Lower lobe of right lung (tissue), 2 donors: Measurements from ENCODE around the gene MMP17. TPM values are rescaled to one million over a fixed set of nuclear protein-coding genes. Genes with fewer than 3 reads are reported as not detected.
A peak's percentile ranks its signal among the peaks of the same experiment; 100 is the strongest.

Experiments
- ATAC-seq, 2 donors: fragments of 200-7000 bp; cut with Tn5 transposase; one replicate each; pipeline ENCODE4 v1.9.1; 2020 to 2022; ENCODE audit warnings: mild to moderate bottlenecking in 2 of 2, moderate library complexity in 2 of 2
- DNase-seq: peaks from one replicate; pipeline ENCODE4 v3.0.0-alpha.2; 2020
- H3K27ac ChIP-seq: fragments of 200-600 bp; one replicate; pipeline ENCODE4 v1.8.0; 2022
- H3K27me3 ChIP-seq: fragments of 200-600 bp; one replicate; pipeline ENCODE4 v1.8.0; 2022; ENCODE audit warnings: low read depth
- H3K36me3 ChIP-seq: fragments of 200-600 bp; one replicate; pipeline ENCODE4 v1.8.0; 2022; ENCODE audit warnings: mild to moderate bottlenecking
- H3K4me1 ChIP-seq: fragments of 200-600 bp; one replicate; pipeline ENCODE4 v1.8.0; 2022
- H3K4me3 ChIP-seq: fragments of 200-600 bp; one replicate; pipeline ENCODE4 v1.8.0; 2022; ENCODE audit warnings: mild to moderate bottlenecking
- H3K9me3 ChIP-seq: fragments of 200-600 bp; one replicate; pipeline ENCODE4 v1.8.0; 2022
- intact Hi-C: fragments of 100-400 bp; cut with DNase I; formaldehyde crosslinking; loops from one replicate; pipeline ENCODE4 v1.11.0; 2022
- total RNA-seq: library from RNA; stranded (reverse); fragmentation: NEBNext Ultra II Directional; extraction: Animal tissue kit (Norgen Biotek cat#: 25700); gene quantifications from one replicate; pipeline ENCODE4 v1.2.1, GENCODE V29; 2021
- TF ChIP-seq, protein P1 (sequence below): fragments of 200-600 bp; IDR thresholded peaks from one replicate; pipeline ENCODE4 v1.8.0; 2022; ENCODE audit warnings: antibody characterized with exemption, mild to moderate bottlenecking
- donor health status: DM: no; HTN: yes; CAD: no; lungs with severe emphysema.

Gene MMP17
- total RNA-seq, 1 donor from 2014 or later = 2.5 TPM

- no peak for DNase-seq
- TF ChIP-seq, protein P1, sequence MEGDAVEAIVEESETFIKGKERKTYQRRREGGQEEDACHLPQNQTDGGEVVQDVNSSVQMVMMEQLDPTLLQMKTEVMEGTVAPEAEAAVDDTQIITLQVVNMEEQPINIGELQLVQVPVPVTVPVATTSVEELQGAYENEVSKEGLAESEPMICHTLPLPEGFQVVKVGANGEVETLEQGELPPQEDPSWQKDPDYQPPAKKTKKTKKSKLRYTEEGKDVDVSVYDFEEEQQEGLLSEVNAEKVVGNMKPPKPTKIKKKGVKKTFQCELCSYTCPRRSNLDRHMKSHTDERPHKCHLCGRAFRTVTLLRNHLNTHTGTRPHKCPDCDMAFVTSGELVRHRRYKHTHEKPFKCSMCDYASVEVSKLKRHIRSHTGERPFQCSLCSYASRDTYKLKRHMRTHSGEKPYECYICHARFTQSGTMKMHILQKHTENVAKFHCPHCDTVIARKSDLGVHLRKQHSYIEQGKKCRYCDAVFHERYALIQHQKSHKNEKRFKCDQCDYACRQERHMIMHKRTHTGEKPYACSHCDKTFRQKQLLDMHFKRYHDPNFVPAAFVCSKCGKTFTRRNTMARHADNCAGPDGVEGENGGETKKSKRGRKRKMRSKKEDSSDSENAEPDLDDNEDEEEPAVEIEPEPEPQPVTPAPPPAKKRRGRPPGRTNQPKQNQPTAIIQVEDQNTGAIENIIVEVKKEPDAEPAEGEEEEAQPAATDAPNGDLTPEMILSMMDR = no peak
- H3K36me3 ChIP-seq = peaks cover 16% of the 10 kb centered on the region
- H3K27me3 ChIP-seq = no peaks in the 10 kb centered on the region
- H3K27ac ChIP-seq = peak overlapping the region; percentile 95
- peak in 1 of 2 donors; percentile 1 for ATAC-seq
- H3K4me1 ChIP-seq = peaks cover 21% of the 10 kb centered on the region
- no peaks in the 10 kb centered on the region for H3K9me3 ChIP-seq
- intact Hi-C loops = no loop called here
- H3K4me3 ChIP-seq = peak overlapping the region; percentile 75
Observed at GRCh38 chr12:131893605-131894312, 65.6 kb downstream of the MMP17 start.

DNA sequence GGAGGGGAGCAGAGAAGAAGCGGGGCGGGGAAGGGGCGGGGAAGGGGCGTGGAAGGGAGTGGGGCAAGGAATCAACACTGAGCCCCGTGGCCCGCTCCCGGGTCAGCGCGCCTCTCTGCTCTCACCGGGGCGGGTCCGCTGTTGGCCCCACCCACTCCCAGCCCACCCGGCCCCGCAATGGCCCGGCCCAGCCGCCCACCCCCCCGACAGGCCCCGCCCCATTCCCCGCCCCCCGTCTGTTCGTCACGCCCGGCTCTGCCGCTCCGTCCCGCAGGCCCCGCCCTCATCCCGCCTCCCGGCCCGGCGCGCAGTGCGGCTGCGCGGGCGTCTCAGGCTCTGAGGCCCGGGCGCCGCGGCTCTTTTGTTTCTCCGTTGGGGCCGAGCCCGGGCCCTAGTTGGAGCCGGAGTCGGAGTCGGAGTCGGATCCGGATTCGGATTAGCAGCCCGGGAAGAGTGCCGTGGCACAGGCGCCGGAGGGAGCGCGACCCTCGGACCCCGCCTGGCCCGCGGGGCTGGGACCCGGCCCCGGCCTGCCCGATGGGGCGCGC is 66.2 kb downstream of the MMP17 start, which contains the start of gene ULK1:
Gene ULK1, plus strand, starts transcription at position 310 of the 548 bp plus-strand sequence. CDS start 380 bp downstream, outside the sequence.
- Histone ChIP-seq H3K36me3 (peaks cover 21% of the 10 kb centered on the region), H3K27ac (peak within 1 kb of the TSS; percentile 95), H3K9me3 (no peaks in the 10 kb centered on the region), H3K4me3 (peak within 1 kb of the TSS; percentile 75), H3K4me1 (peaks cover 21% of the 10 kb centered on the region), H3K27me3 (no peaks in the 10 kb centered on the region)
- peak; percentile 94 for DNase-seq
- intact Hi-C loops = no loop called here
- TF ChIP-seq, protein P1 = no peak
- peak; percentile 85 to 88 for ATAC-seq

GRCh38 chr12:131894981-131895639 is 66.9 kb downstream of the MMP17 start:
- intact Hi-C loops = no loop called here
- TF ChIP-seq, protein P1 = no peak
- H3K27me3 ChIP-seq = no peaks in the 10 kb centered on the region
- no peaks in the 10 kb centered on the region for H3K9me3 ChIP-seq
- H3K4me3 ChIP-seq = peak overlapping the region; percentile 75
- H3K4me1 ChIP-seq = peaks cover 21% of the 10 kb centered on the region
- no peak for ATAC-seq
- DNase-seq = no peak
- peak overlapping the region; percentile 95 for H3K27ac ChIP-seq
- H3K36me3 ChIP-seq = peaks cover 24% of the 10 kb centered on the region

DNA sequence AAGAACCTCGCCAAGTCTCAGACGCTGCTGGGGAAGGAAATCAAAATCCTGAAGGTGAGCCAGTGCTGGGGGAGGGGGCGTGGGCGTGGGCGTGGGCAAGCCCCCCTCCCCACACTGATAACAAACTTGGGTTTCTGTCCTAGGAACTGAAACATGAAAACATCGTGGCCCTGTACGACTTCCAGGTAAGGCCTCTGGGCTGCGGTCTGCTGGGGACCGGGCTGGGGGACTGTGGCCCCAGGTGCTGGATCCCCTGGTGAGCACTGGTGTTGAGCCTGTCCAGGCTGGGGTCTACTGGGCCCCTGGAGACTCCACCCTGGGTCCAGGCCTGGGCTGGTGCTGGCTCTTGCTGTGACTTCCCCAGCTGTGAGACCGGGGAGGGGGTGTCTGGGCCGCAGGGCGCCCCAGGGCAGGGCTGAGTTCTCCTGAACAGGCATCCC is 67.5 kb downstream of the MMP17 start:
- Histone ChIP-seq H3K27ac (peak overlapping the region; percentile 95), H3K27me3 (no peaks in the 10 kb centered on the region), H3K4me3 (peak overlapping the region; percentile 75), H3K36me3 (peaks cover 29% of the 10 kb centered on the region), H3K4me1 (peaks cover 21% of the 10 kb centered on the region), H3K9me3 (no peaks in the 10 kb centered on the region)
- intact Hi-C loops = no loop called here
- DNase-seq = no peak
- TF ChIP-seq, protein P1 = no peak
- no peak for ATAC-seq

DNA sequence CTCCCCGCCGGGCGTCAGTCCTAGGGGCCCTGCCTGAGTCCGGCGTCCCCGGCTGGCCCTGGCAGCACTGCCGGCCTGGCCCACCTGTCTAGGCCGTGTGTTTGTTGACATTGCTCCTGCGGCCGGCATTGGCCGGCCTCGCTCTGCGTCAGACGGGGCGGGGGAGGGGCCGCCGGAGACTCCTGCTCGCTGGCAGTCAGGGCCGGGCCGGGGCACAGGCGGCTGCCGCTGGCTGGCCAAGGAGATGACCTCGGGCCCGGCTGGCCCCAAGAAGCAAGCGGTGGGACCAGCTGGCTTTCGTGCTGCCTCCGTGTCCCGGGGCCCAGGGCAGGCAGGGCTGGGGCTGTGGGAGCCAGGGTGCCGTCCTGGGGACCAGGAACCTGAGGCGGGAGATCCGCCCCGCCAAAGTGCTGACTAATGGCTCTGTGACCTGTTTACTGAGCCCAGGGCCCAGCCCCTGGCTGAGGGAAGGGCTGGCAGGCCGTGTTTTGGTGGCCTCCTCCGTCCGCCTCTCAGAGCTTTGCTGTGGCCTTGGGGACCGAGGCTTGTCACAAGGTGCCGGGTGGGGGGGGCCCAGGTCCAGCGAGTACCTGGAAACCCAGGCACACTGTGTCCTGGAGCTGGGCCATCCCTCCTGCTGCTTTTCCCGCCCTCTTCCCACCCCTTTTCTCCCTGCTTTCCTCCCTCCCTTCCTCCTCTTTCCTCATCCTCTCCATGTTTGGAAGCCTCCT is 68.1 kb downstream of the MMP17 start:
- Histone ChIP-seq H3K27me3 (no peaks in the 10 kb centered on the region), H3K27ac (peak overlapping the region; percentile 95), H3K36me3 (peaks cover 29% of the 10 kb centered on the region), H3K9me3 (no peaks in the 10 kb centered on the region), H3K4me1 (peaks cover 22% of the 10 kb centered on the region), H3K4me3 (peak overlapping the region; percentile 75)
- TF ChIP-seq, protein P1 = no peak
- intact Hi-C loops = no loop called here
- DNase-seq (peak; percentile 95), ATAC-seq (peak; percentile 94)
